Vagina (tissue), 2 donors: ENCODE measurements around the gene TMEM54. TPM values are rescaled to one million over a fixed set of nuclear protein-coding genes. Genes with fewer than 3 reads are reported as not detected.
A peak's percentile ranks its signal among the peaks of the same experiment; 100 is the strongest.

ENCODE experiments used
- DNase-seq, 2 donors: peaks; one replicate each; pipeline ENCODE4 v3.0.0-alpha.2; 2017; ENCODE audit errors: extremely low spot score in 2 of 2
- H3K27ac ChIP-seq: fragments of 200-600 bp; sonication (generic); one replicate; pipeline ENCODE4 v1.5.1; 2019
- H3K27me3 ChIP-seq: fragments of 200-600 bp; sonication (generic); one replicate; pipeline ENCODE4 v1.5.1; 2019
- H3K36me3 ChIP-seq, 2 donors: fragments of 200-600 bp; sonication (generic); one replicate each; pipeline ENCODE4 v1.5.1; 2017 to 2019
- H3K4me1 ChIP-seq: fragments of 200-600 bp; sonication (generic); one replicate; pipeline ENCODE4 v1.5.1; 2019
- H3K4me3 ChIP-seq, 2 donors: fragments of 200-600 bp; sonication (generic); 1 replicate in 1 of 2; 2 replicates in 1 of 2; pipeline ENCODE4 v1.5.1; 2016 to 2019
- H3K9me3 ChIP-seq: fragments of 200-600 bp; sonication (generic); one replicate; pipeline ENCODE4 v1.5.1; 2019
- POLR2A ChIP-seq, 2 donors: fragments of 450-650 bp; IDR thresholded peaks; one replicate each; pipeline ENCODE4 v1.6.1; 2017; ENCODE audit warnings: antibody characterized with exemption in 2 of 2, mild to moderate bottlenecking in 2 of 2, moderate library complexity in 2 of 2
- POLR2AphosphoS5 ChIP-seq, 2 donors: sonication (generic); formaldehyde crosslinking; IDR thresholded peaks; one replicate each; pipeline ENCODE4 v1.9.0; 2017; ENCODE audit warnings: antibody characterized with exemption in 2 of 2, mild to moderate bottlenecking in 2 of 2, low read depth in 1 of 2; ENCODE audit not compliant: insufficient read depth in 1 of 2
- intact Hi-C: fragments of 100-400 bp; cut with DNase I; formaldehyde crosslinking; loops from one replicate; pipeline ENCODE4 v1.15.1; 2023
- total RNA-seq: library from RNA; depleted of rRNA; stranded (reverse); fragments of >200 nt; gene quantifications from one replicate; pipeline ENCODE4 v1.2.3, GENCODE V29; 2016
- TF ChIP-seq, protein P1 (sequence below), 3 experiments: fragments of 450-650 bp in 2 of 3; fragments of 200-600 bp in 1 of 3; sonication (generic) in 1 of 3; IDR thresholded peaks; one replicate each; pipeline ENCODE4 v1.5.1; 2017 to 2019; ENCODE audit warnings: antibody characterized with exemption in 3 of 3, mild to moderate bottlenecking in 2 of 3, moderate library complexity in 2 of 3

TMEM54 gene
- total RNA-seq, 1 donor from 2014 or later = 36.1 TPM

DNA sequence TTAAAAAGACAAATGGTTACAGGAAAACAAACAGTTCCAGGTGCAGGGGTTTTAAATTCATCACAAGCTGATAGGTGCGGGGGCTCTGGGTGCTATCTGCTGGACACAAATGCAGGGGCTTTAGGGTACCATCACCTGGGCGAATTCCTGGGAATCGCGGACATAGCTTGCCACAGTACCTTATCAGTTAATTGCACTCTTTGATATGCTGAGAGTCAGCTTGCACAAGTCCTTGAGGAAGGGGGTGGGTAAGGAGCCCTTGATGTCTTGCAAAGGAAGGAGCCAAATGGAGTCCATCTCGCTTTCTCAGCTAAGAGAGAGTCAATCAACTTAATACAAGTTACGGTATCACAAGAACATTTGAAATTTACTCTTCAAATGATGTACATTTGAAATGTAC lies 25.4 kb upstream of the TMEM54 start:
- H3K36me3 ChIP-seq = no peaks in the 10 kb centered on the region
- no peak overlapping the region for H3K4me3 ChIP-seq
- H3K4me1 ChIP-seq = peaks cover 6% of the 10 kb centered on the region
- no peak overlapping the region for H3K27ac ChIP-seq
- TF ChIP-seq, protein P1, sequence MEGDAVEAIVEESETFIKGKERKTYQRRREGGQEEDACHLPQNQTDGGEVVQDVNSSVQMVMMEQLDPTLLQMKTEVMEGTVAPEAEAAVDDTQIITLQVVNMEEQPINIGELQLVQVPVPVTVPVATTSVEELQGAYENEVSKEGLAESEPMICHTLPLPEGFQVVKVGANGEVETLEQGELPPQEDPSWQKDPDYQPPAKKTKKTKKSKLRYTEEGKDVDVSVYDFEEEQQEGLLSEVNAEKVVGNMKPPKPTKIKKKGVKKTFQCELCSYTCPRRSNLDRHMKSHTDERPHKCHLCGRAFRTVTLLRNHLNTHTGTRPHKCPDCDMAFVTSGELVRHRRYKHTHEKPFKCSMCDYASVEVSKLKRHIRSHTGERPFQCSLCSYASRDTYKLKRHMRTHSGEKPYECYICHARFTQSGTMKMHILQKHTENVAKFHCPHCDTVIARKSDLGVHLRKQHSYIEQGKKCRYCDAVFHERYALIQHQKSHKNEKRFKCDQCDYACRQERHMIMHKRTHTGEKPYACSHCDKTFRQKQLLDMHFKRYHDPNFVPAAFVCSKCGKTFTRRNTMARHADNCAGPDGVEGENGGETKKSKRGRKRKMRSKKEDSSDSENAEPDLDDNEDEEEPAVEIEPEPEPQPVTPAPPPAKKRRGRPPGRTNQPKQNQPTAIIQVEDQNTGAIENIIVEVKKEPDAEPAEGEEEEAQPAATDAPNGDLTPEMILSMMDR (IDR thresholded peaks at IDR 0.05) = no peak
- TF ChIP-seq POLR2A (IDR thresholded peaks at IDR 0.05) = no peak
- no peak for TF ChIP-seq POLR2AphosphoS5 (IDR thresholded peaks at IDR 0.05; ENCODE audit: insufficient read depth in 1 of 2, low read depth in 1 of 2)
- H3K27me3 ChIP-seq = no peaks in the 10 kb centered on the region
- DNase-seq = no peak
- H3K9me3 ChIP-seq = no peaks in the 10 kb centered on the region
- intact Hi-C loops = no loop called here

DNA sequence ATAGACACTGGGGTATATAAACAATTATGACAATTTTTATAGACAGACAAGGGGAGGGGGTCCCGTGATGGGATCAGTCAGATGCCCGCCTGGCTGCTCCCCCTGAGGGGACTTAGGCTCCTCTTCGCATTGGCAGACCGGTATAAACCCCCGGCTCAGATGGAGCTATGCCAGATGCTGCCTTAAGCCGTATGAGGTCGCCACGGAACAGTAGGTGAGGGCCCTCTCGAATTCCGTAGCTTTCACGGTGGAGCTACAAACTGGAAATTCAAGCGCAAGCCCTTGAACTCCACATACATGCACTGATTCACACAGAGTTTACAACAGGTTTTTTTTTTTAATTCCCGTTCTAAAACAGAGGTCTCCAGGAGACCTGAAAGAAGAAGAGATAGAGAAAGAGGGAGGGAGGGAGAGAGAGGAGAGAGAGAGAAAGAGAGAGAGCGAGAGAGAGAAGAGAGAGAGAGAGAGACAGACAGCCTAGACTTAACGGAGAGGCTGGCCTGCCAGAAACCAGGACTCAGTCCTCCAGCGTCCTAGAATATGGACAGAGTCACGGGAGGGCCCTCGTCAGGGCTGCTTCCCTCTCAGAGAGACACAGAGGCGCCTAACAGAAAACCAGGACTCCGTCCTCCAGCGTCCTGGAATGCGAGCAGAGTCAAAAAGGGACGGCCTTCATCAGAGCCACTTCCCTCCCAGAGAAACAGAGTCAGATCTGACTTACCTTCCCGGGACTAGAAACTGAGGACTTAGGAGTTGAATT lies 24.4 kb upstream of the TMEM54 start:
- H3K27ac ChIP-seq = no peak overlapping the region
- no peaks in the 10 kb centered on the region for H3K36me3 ChIP-seq
- H3K4me1 ChIP-seq = peaks cover 6% of the 10 kb centered on the region
- no peaks in the 10 kb centered on the region for H3K27me3 ChIP-seq
- no peaks in the 10 kb centered on the region for H3K9me3 ChIP-seq
- no peak for DNase-seq
- intact Hi-C loops = no loop called here
- no peak overlapping the region for H3K4me3 ChIP-seq
- TF ChIP-seq POLR2AphosphoS5 (IDR thresholded peaks at IDR 0.05; ENCODE audit: insufficient read depth in 1 of 2, low read depth in 1 of 2) (no peak), POLR2A (IDR thresholded peaks at IDR 0.05) (no peak)
- TF ChIP-seq, protein P1 (IDR thresholded peaks at IDR 0.05) = peak in 1 of 3 experiments; percentile 7

GRCh38 chr1:32924881-32925344 lies 23.7 kb upstream of the TMEM54 start:
- DNase-seq = no peak
- Histone ChIP-seq H3K4me3 (no peak overlapping the region), H3K9me3 (no peaks in the 10 kb centered on the region), H3K4me1 (peaks cover 6% of the 10 kb centered on the region), H3K36me3 (no peaks in the 10 kb centered on the region), H3K27ac (no peak overlapping the region), H3K27me3 (no peaks in the 10 kb centered on the region)
- intact Hi-C loops = no loop called here
- TF ChIP-seq, protein P1 (IDR thresholded peaks at IDR 0.05) = no peak
- TF ChIP-seq POLR2AphosphoS5 (IDR thresholded peaks at IDR 0.05; ENCODE audit: insufficient read depth in 1 of 2, low read depth in 1 of 2) (no peak), POLR2A (IDR thresholded peaks at IDR 0.05) (no peak)

GRCh38 chr1:32920833-32921232 lies 19.6 kb upstream of the TMEM54 start:
- Histone ChIP-seq H3K36me3 (no peaks in the 10 kb centered on the region), H3K9me3 (no peaks in the 10 kb centered on the region), H3K4me1 (peaks cover 6% of the 10 kb centered on the region), H3K27me3 (no peaks in the 10 kb centered on the region), H3K4me3 (no peak overlapping the region), H3K27ac (no peak overlapping the region)
- intact Hi-C loops = no loop called here
- no peak for TF ChIP-seq POLR2A (IDR thresholded peaks at IDR 0.05)
- TF ChIP-seq POLR2AphosphoS5 (IDR thresholded peaks at IDR 0.05; ENCODE audit: insufficient read depth in 1 of 2, low read depth in 1 of 2) = no peak
- TF ChIP-seq, protein P1 (IDR thresholded peaks at IDR 0.05) = no peak
- no peak for DNase-seq
